Fibroblast of skin of right biceps (primary cell): ENCODE data around the gene DEK.
"Not testable (repeated sequence)": the region's sequence is repeated elsewhere in the genome, so short reads cannot be mapped to it uniquely, and the experiment has no call there.

Source experiments
- DNase-seq: peaks from one replicate; pipeline ENCODE4 v3.0.0-alpha.2; 2013

DEK gene, protein sequence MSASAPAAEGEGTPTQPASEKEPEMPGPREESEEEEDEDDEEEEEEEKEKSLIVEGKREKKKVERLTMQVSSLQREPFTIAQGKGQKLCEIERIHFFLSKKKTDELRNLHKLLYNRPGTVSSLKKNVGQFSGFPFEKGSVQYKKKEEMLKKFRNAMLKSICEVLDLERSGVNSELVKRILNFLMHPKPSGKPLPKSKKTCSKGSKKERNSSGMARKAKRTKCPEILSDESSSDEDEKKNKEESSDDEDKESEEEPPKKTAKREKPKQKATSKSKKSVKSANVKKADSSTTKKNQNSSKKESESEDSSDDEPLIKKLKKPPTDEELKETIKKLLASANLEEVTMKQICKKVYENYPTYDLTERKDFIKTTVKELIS

DNA sequence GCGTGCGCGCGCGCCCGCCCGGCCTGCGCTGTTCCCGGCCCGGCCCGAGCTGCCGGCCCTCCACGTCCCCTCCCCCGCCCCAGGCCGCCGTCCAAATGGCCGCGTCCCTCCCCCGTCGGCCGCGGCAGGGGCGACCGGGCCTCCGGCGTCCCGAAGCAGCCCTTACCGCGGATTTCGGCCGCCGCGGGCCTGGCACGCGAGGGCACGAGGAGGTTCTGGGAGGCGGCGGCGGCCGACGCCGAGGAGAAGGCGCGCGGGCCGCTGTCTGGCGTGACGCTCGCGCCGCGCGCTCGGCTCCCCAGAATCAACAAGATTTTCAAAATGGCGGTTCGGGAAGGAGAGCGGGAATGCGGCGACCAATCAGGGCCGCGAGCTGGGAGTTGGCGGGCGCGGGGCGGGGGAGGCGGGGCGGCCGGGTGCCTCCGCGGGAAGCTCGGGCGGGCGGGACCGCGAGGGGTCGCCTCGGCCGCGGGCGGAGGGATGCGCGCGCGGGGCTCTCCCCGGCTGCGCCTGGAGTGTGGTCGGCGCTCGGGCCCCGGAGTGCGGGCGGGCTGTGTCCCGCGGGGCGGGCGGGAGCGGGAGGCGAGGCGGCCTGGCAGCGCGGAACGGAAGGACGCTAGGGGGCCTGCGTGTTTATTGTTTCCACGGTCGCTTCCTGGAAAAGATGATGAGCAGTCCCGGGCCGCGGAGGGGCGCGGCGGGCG lies at the start of gene DEK:
DEK (minus strand) TSS at position 312 of the 704 bp plus-strand sequence. CDS start 543 bp downstream, outside the sequence.
- peak; percentile 90 for DNase-seq

DNA sequence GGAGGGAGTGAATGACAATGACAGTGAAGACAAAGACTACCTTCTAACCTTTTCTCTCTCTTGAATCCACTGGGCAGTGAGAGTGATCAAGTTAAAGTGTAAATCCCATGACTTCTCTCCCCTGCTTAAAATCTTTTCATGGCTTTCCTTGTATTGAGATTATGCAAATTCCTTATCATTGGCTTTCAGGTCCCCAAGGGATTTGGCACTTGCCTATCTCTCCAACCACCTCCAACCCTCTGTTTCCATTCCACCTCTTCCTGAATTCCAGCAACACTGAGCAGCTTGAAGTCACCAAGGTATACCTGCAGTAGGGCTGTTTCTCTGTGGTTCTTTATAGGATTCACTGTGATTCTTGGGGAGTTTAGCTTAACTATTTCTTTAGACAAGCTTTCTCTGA lies 48.0 kb upstream of the DEK start:
- no peak for DNase-seq

DNA sequence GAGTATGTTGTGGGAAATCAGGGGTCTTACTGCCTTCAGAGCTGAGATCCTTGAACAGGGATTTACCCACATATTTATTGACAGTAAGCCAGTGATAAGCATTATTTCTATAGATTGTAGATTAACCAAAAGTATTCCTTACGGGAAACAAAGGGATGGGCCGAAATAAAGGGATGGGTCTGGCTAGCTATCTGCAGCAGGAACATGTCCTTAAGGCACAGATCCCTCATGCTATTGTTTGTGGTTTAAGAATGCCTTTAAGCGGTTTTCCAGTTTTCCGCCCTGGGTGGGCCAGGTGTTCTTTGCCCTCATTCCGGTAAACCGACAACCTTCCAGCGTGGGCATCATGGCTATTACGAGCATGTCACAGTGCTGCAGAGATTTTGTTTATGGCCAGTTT lies 45.7 kb upstream of the DEK start:
- DNase-seq, result not testable (repeated sequence)

DNA sequence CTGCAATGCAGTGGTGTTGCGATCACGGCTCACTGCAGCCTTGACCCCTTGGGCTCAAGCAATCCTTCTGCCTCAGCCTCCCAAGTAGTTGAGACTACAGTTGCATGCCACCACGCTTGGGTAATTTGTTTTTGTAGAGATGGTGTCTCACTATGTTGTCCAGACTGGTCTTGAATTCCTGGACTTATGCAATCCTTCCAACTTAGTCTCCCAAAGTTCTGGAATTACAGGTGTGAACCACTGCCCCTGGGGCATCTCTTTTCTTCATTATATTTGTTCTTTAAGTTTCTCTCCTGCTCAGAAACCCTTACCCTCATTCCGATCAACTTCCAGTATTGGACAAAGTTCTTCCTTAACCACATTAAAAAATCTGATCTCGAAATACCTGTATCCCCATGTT lies 44.7 kb upstream of the DEK start:
- no peak for DNase-seq

DNA sequence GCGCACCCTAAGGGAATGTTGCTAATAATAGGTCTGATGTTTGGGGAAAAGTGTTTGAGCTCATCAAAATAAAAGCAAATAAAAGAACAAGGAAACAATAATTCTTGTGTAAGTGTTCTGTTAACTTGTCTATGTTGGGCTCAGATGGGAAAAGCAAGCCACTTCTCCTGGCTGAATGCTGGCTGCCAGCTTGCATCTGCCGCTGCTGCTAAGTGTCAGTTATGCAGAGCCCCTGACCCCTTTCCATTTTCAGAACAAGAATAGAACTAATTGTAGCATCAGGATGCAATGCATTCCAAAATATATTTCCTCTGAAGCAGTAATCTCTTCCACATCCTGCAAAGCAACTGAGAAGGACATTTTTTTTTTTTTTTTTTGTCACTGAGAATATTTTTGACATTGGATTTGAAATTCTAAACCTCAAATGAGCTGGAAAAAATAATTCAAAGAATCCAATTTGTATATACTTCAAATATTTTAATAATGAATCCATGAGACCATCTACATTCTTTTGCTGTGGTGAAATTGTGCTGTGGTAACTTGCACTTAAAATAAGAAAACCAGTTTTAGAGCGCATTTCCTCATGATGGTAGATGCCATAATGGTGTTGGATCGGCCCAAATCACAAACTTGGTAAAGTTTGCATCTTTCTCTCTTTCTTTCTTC lies 43.9 kb upstream of the DEK start:
- DNase-seq, result peak; percentile 89

DNA sequence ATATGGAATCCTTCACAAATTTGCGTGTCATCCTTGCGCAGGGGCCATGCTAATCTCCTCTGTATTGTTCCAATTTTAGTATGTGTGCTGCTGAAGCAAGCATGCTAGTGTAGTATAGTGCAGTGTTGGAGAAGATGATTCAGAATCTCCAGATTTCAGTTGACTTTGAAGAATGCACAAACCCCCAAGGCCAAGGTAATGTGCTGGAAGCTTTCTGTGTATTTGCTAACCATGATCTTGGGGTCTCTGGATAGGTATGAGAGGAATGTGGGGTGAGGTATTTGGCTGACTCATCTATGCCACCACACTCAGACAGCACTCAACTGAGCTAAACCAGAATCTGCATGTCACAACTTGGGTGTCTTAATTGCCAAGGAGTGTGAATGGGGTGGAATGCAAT lies 42.6 kb upstream of the DEK start:
- DNase-seq, result peak; percentile 98

DNA sequence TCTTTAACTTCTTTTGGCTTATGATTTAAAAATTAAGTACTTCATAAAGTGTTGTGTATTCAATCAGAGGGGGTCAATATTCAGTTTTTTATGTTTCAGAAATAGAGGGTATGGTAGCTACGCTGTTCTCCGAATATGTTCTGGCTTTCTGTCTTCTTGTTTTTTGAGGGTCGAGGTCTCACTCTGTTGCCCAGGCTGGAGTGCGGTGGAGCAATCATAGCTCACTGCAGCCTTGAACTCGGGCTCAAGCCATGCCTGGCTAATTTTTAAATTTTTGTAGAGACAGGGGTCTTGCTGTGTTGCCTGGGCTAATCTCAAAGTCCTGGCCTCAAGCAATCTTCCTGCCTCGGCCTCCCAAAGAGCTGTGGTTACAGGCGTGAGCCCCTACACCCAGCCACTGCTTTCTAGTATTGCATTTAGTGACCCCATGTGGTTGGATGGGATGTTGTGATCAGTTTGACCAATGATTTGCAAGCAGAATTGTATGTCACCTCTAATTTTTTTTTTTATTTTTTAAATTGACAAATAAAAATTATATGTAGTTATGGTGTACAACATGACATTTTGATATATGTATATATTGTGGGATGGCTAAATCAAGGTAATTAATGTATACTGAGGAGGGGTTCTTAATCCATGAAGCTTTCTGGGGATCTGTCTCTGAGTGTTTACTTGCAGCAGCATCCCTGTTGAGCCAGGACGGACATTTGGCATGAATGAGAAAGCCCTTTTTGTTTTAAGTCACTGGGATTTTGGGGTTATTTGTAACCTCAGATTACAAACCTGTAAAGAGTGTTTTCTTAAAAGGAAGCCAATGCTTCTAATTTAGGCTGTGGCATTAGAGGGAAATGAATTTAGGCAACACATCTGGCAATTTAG lies 38.5 kb upstream of the DEK start:
- peak; percentile 31 for DNase-seq

DNA sequence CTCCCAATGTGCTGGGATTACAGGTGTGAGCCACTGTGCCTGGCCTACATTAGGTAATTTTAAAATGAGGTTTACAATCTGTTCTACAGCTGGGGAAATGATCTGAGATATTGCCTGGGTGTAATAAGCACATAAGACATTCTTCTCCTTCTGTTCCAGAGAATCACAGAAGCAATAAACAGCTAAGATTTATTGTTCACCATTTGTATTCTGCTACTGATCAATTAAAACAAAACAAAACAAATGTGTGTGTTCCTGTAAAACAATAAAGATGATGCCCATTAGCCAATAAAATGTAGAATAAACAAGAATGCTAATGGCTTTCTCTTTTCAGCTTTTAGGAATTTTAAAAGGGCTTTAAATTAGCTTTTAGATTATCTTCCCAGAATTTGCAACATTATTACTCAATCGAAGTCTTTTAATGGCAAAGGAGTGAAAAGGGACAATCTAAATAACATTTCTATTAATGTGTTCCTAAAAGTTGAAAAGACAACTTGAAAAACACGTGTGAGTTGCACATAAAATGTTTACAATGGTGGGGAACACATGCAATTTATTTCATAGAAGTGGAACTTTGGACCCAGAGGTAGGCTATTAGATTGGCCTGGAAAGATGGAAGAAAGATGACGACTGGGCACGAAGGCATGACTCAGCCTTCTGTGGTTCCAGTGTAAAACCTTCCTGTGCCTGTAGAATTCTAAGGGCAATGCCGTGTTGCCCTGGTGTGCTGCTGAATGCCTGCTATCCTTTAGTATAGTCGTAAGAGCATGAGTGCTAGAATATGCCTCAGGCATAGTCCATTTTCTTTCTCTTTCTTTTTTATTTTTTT lies 29.0 kb upstream of the DEK start:
- peak; percentile 42 for DNase-seq

DNA sequence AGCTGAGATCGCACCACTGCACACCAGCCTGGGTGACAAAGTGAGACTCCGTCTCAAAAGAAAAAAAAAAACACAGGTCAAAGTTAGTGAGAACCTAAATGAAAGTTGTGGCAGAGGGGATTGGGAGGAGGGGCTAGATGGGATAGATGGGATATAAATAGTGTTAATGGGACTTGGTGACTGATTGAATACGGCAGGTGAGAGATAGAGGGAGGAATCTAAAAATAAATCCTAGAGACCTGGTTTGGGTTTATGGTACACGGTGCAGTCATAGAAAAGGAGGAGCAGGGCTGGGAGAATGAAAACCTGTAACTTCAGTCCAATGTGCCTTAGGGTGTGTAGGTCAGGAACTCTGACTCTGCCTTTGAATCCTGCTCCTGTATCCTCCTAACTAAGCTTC lies 25.0 kb upstream of the DEK start:
- no peak for DNase-seq

DNA sequence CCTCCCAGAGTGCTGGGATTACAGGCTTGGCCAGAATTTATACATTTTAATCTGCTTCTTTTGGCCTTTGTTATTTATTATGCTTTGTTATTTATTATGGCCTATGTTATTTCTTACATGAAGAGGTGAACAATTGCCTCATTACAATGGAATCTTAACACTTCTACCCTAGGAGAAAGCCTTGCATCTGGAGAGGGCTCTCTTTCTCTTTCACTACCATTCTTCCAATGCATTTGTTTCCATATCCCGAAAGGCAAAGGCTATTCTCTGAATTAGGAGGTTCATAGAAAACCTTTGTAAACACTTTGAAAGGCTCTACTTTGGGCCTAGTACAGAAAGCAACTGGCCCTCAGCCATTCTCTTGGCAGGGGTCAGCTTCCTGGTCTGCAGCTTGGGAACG lies 19.9 kb upstream of the DEK start:
- no peak for DNase-seq

DNA sequence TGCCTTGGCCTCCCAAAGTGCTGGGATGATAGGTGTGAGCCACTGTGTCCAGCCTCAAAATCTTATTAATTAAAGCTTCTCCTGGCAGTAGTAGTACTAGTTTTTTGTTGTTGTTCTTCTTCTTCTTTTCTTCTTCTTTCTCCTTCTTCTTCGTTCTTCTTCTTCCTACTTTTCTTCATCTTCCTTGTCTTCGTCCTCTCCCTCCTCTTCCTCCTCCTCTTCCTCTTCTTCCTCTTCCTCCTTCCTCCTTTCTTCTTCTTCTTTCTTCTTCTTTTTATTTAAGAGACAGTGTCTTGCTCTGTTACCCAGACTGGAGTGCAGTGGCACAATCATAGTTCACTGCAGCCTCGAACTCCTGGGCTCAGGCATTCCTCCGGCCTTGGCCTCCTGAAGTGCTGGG lies 17.2 kb upstream of the DEK start:
- no peak for DNase-seq

DNA sequence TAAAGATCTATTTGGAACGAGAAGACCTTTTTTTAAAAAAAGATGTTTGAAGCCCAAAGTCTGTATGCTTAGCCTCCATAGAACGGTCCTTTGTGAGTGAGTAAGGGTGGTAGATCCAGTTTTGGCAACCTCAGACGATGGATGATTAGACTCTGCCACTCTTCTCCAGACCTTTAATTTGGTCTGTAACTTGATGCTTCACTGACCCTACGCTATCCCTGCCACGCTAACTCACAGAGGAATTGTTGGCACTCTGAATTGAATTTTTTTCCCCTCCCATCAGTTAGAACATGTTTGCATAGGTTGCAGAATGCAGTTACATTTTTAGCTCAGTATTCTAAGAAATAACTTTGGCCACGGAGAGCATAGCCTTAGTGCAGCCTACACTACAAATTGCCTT lies 15.8 kb upstream of the DEK start:
- peak; percentile 47 for DNase-seq

DNA sequence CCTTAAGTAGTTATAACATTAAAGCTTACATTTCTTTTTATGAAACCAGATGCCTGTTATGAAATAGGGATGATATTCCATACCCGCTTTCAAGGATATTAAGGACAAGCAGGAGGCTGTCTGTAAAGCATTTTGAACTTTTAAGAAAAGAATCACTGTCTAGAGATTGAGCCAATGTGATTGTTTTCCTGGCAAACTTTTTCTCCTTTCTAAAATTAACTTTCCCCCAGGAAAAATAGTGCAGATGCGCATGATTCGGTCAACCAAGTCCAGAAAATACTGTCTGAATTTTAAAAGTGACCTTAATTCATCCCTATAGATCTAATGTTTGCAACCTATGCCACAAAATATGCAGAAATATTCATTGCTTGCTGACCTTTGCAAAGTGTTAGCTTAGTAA lies 15.1 kb upstream of the DEK start:
- no peak for DNase-seq

DNA sequence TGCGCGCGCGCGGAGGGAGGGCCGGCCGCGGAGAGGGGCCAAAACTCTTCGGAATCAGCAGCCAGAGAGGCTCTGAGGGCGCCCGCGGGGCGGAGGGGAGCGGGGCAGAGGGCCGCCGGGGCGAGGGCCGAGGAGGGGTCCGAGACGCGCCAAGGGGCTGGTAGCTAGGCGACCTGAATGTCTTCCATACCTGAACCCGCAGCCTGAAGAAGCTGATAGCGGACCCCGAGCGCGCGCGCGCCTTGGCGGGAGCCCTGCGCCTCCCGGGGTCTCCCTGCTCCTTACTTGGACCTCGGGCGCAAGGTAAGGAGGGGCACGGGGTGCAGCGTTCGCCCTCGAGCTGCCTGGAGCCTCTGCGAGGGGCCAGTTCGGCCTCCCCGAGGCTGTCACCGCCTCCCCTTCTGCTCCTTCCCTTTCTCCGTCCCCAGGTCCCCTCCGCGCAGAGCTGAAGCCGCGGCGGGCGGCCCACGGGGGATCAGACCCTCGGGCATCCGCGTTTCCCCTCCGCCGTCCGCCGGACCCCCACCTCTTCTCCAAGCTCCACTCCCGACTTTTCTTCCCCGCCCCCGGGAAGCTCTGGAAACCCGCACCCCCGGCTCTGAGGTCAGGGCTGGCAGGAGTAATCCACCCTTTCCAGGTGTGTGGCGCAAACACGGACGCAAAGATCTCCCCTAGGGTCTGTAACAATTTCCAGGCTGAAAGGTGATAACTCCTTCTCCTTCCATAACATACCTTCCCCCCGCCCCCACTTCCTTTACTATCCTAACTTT lies 13.1 kb upstream of the DEK start:
- peak; percentile 29 for DNase-seq

DNA sequence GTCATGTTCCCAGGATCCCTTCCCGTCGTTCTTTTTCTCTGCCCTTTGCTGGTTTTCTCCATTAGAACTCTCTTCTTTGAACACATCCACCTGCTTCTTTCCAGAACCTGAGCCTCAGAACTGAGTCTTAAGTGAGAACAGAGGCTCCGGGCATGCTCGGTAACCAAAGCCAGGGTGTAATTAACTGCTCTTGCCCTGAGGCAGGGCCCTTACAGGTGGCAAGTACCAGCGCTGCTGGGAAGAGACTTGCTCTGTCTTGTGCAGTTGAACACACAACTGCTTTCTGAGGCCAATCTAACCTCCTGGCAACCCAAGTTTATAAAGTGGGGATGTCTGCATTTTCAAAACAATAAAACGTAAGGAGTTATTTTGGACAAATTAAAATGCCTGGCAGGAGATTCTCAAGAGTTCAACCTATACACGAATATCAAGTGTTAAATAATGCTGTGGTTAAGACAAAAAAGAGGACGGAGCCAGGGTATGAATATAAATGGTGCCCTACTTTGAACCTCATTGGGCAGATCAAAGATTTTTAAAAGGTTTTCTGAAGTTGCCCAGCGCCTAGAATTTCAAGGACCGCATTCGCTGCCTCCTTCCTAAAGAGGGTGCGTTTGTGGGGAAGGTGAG lies 12.4 kb upstream of the DEK start:
- no peak for DNase-seq

DNA sequence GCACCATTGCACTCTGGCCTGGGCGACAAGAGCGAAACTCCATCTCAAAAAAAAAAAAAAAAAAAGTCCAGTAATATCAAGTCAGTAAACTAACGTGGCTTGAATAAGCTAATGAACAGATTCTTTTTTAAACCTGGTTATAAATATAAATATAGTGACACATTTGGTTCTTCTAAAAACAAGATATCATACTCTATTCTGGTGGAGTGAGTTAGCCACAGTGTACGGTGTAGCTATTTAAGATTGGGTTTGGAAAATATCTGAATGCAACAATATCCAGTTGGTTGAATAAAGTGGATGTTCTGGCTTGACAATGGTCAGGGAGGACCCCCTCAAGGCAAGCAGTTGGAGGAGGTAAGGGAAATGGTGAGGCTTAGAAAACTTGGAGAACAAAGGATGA lies 5.9 kb upstream of the DEK start:
- DNase-seq, result no peak

DNA sequence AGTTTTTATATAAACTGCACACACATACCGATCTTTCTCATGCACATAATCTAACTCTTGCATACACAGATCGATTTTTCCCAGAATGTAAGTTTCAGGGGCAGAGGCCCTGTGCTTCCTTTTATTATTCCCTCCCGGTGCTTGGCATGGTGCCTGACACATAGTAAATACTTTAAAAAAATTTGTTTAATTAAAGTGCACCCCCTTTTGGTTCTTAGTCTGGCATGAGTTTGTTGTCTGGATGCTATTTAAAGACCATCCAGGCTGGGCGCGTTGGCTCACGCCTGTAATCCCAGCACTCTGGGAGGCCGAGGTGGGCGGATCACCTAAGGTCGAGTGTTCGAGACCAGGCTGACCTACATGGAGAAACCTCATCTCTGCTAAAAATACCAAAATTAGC lies 5.4 kb upstream of the DEK start:
- DNase-seq, result no peak

DNA sequence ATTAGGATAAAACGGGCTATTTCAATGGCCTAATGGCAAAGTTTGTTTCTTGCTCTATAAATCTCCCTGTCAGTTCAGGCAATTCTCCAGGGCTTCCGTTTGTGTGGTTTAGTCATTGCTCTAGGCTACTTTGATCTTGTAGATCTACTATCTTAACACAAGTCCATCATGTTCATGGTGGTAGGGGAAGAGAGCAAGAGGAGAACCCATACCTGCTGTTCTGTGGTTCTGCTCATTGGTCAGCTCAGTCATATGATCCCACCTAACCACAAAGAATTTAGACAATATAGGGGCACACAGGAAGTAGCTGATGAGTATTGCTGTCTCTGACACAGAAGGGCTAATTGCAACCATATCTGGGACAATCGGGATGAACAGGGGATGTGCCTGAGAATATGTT lies 4.9 kb upstream of the DEK start:
- peak; percentile 83 for DNase-seq

DNA sequence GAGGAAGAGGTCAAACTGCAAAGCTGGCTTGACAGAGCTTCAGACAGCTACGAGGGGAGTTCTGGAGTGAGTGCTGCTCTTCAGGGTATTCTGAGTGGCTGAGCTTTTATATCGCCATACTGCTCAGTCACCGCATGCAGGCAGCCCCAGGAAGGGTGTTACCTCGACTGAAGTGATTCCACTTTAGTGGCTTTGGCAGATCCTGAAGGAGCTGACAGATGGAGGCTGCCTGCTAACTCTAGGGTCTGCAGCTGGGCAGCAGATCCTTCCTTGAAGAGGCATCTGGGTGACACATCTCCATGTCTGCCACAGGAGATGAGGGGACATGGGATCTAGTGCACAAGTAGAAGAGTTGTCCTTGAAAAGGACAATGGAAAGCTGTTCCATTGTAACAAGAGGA lies 3.7 kb upstream of the DEK start:
- no peak for DNase-seq

DNA sequence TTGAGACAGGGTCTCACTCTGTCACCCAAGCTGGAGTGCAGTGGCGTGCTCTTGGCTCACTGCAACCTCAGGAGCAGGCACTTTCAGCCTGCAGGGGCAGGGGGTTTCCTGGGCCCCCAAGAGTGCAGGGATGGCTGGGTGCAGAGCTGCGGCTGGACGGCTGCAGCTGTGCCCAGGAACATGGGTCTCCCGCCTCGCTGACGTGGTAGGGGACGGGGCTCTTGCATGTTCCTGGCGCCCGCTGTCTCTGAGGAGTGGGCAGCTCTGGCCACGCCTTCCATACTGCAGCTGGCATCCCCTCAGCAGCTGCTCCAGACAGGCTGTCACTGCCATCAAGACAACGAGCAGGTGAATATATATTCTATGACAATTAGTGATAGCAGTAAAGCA lies 2.2 kb upstream of the DEK start:
- no peak for DNase-seq
